Fibroblast of pulmonary artery (primary cell): ENCODE results near the gene TMEM59L.
A peak's percentile ranks its signal among the peaks of the same experiment; 100 is the strongest.

Experiments used
- DNase-seq: peaks from one replicate; pipeline ENCODE4 v3.0.0-alpha.2; 2010; ENCODE audit warnings: low read depth
- H3K4me3 ChIP-seq: replicated peaks from 2 replicates; pipeline ENCODE4 v1.5.1; 2011; ENCODE audit warnings: low read depth, mild to moderate bottlenecking, control low read depth, low read length, moderate library complexity
- CTCF ChIP-seq: IDR thresholded peaks from 2 replicates; pipeline ENCODE4 v1.5.1; 2011; ENCODE audit warnings: mild to moderate bottlenecking, control low read depth, low read length, inconsistent platforms; ENCODE audit errors: missing control alignments

TMEM59L gene

DNA sequence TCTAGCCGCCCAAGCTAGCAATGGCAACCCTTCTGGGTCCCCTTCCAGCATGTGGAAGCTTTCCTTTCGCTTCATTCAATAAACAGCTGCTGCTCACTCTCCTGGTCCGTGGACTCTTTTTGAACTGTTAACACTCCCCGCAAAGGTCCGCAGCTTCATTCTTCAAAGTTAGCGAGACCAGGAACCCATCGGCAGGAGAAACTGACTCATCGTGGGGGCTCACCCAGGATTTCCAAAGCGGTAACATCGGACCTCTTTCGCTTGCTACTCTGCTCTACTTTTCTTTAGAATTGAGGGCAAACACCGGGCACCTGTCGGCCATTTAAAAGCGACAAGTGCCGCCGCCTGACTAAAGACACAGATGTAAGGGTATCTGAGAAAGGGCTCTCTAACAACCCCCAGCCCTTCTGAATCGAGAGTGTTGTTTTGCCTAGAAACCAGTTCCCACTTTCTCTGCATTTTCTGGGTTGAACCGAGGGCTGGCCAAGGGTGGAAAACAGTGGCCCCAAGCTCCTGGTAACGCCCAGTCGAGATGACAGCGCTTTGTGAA lies 35.2 kb upstream of the TMEM59L start:
- no peak overlapping the region for H3K4me3 ChIP-seq
- TF ChIP-seq CTCF = no peak
- DNase-seq = no peak

GRCh38 chr19:18580311-18580710 lies 32.4 kb upstream of the TMEM59L start:
- H3K4me3 ChIP-seq = no peak overlapping the region
- no peak for DNase-seq
- TF ChIP-seq CTCF = no peak

DNA sequence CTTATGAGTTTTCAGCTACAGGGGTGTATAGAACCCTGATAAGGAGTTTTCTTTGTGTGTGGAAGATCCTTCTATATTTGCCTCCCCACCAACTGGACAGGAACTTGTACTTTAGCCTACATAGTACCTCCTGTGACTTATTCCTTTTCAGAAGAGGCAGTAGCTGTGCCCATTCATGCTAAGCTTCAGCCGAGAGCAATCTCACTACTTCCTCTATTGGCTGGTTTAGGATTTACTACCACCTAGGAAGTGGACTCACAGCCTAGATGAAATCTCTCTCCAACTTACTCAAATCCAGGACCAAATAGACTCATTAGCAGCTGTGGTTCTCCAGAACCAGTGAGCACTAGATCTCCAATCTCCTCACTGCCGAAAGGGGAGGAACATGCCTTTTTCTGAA lies 26.4 kb upstream of the TMEM59L start:
- peak; percentile 9 for TF ChIP-seq CTCF
- no peak for DNase-seq
- no peak overlapping the region for H3K4me3 ChIP-seq

DNA sequence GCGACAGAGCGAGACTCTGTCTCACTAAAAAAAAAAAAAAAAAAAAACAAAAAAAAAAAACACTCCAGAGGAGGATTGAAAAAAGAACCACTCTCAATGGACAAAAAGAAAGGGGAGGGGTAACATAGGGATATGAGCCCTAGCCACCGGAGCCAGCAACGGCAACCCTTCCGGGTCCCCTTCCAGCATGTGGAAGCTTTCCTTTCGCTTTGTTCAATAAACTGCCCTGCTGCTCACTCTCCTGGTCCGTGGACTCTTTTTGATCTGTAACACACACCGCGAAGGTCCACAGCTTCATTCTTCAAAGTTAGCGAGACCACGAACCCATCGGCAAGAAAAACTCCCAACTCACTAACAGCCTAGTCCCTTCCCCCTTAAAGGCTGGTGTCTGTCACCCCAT lies 25.1 kb upstream of the TMEM59L start:
- TF ChIP-seq CTCF = no peak
- H3K4me3 ChIP-seq = no peak overlapping the region
- no peak for DNase-seq

- H3K4me3 ChIP-seq = peak overlapping the region; percentile 67
- DNase-seq = no peak
- TF ChIP-seq CTCF = no peak
Observed at GRCh38 chr19:18587962-18588610, 24.6 kb upstream of the TMEM59L start.

GRCh38 chr19:18588611-18589379 lies 23.9 kb upstream of the TMEM59L start, which contains the start of gene REX1BD:
Gene REX1BD, plus strand, starts transcription at chr19:18588798. Its CDS starts 4 bp downstream, at chr19:18588802.
- peak within 1 kb of the TSS; percentile 67 for H3K4me3 ChIP-seq
- DNase-seq = peak; percentile 77
- TF ChIP-seq CTCF = peak; percentile 66
